NCI-H2107 treated with DMSO at 0.1 percent for 48 hours (cell line): Measurements from ENCODE around the gene RPS6KA4.
"Not testable (repeated sequence)": the region's sequence is repeated elsewhere in the genome, so short reads cannot be mapped to it uniquely, and the experiment has no call there.

Experiments
- DNase-seq: peaks from one replicate; lab custom pipeline; 2025; ENCODE audit not compliant: unreplicated experiment; lab: John Stamatoyannopoulos, UW

The RPS6KA4 gene

DNA sequence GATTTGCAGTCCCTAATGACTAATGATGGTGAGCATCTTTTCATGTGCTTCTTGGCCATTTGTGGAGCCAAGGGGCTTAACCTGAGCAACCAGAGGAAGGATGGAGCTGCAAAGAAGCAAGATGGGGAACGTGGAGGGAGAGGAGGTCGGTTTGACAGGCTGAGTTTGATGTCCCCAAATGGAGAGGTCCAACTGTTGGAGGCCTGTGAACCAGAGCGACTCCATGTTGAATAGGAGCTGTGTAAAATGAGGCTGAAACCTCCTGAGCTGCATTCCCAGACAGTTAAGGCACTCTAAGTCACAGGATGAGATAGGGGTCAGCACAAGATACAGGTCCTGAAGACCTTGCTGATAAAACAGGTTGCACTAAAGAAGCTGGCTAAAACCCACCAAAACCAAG, 54.5 kb downstream of the RPS6KA4 start:
- DNase-seq = no peak

DNA sequence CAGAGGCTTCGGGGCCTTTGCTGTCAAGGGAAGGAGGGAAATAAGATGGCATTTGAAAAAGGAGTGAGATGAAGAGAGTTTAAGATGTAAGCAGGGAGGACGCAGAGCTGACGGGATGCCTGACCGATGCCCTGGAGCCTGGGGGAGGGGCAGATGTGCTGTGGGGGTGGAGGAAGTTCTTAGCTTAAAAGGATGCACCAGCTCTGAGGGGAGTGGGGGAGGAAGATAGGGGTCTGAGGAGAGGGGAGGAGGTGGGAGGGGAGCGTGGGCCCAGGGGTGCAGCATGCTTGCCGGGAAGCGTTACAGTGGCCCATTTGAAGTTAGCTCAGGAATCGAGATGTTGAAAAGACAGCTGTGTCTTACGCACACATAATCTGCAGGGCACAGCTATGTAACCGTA, 56.3 kb downstream of the RPS6KA4 start:
- no peak for DNase-seq

GRCh38 chr11:64415996-64416728, 57.2 kb downstream of the RPS6KA4 start:
- DNase-seq = no peak

GRCh38 chr11:64418233-64418632, 59.3 kb downstream of the RPS6KA4 start:
- DNase-seq = not testable (repeated sequence)

DNA sequence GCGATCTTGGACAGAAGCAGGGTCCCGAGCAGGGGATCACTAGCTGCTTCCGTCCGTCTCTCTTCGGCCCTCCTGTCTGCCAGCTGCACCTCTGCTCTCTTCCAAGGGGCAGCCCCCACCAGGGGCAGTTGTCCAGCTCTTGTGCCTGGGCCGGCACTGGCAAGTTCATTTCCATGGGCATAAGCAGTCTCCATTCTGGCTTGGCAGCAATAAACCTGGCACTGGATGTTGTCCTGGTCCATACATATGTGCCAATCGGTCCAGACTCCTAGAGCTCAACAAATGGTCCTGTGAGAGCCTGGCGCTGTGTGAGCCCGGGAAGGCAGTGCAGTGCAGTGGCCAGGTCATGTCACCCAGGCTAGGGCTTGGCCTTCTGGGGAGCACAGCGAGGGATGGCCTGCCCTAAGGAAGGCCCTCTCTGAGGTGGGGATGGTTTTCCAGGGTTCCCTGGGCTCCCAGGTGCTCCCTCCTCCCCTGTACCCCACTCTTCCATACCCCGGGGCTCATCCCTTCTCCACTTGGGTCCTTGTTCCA, 60.4 kb downstream of the RPS6KA4 start:
- DNase-seq = no peak

DNA sequence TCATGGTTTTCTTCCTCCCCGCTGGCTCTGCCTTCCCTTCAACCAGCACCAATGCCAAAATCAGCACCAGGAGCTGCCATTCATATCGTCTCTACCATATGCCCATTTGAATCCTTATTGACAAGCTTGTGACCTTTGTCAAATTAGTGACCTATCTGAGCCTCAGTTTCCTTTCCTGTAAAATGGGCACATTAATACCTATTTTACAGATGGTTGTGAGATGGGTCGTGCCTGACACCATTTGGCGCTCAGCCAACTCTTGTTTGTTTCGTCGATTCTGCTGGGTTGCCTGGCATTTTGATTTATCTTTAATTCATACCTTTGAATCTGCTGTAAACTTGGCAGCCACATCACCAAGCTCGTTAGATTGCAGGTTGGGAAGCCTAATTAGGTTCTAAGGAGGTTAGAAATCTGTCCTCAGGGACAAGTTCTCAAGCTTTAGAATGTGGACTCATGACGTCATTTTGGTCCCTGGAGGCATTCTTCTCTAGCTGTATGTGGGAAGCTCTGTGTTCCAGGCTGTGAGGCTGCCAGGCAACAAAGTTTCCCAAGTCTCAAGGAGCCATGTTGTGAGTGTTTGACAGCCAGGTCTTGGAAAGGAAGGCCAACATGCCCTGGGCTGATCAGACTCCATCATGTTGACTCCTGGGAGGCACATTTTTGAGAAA, 61.0 kb downstream of the RPS6KA4 start:
- DNase-seq = peak; percentile 7
